ENCODE results near the gene YBX3.

- TF ChIP-seq CTCF (IDR thresholded peaks at IDR 0.05 in 4 of 5, conservative IDR thresholded peaks at IDR 0.05 in 1 of 5) (no peak), POLR2A (IDR thresholded peaks at IDR 0.05) (no peak)
These were observed 33.1 kb upstream of the YBX3 start for GRCh38 chr12:10756194-10756593.

Measured in gastrocnemius medialis (tissue), 4 donors.